RCC 7860 (cell line): ENCODE results near the gene GPR146.

ENCODE experiments used
- DNase-seq: peaks from one replicate; pipeline ENCODE4 v3.0.0-alpha.2; 2015; ENCODE audit warnings: low spot score
- FAIRE-seq: peaks from 2 replicates; lab custom pipeline; 2012; peaks lifted over from hg19 to GRCh38; lab: Jason Lieb, UNC

Gene GPR146

DNA sequence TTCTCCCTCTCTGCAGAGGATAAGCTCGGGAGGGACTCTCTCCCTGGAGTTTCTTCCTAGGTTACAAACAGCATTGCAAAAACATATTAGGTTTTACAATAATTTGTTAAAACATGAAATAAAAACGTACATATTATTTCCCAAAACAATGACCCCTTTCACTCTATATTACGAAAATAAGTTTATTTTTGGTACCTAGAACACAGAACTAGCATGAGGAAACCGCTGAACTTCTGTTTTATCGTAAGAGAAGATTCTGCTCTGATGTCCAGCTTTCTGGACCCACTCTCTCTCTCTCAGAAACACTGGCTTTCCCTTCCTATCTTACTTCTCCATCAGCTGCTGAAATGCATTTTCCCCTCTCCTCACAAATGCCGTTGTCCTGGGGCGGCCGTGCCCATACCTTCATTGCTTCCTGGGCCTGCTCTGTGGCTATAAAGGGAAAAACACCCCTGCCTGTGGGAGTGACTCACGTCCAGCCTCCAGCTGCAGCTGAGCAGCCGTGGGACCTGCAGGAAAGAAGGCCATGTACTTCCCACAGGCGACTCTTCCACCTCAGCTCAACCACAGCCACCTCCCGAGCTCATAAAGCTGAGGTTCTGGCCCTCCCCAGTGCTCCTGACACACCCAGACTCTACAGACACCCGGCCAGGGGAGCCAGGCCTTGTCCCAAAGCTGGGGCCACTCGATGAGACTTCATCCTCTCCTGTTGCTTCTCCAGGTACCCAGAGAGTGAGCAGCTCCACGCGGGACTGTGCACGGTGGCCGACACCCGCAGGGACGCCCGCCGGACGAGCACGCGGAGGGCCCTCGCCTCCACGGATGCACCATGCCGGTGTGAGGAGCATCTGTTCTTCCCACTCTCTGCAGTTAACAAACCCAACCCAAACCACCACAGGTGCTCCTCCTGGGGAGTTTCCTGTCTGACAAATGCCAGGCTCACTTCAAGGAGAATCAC is 46.6 kb downstream of the GPR146 start:
- no peak for FAIRE-seq
- no peak for DNase-seq

DNA sequence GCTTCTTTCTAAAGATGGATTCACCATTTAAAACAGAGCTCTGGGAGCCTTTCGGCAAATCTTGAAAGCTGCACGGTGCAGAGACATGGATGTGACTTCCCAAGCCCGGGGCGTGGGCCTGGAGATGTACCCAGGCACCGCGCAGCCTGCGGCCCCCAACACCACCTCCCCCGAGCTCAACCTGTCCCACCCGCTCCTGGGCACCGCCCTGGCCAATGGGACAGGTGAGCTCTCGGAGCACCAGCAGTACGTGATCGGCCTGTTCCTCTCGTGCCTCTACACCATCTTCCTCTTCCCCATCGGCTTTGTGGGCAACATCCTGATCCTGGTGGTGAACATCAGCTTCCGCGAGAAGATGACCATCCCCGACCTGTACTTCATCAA is 47.3 kb downstream of the GPR146 start:
- no peak for FAIRE-seq

DNA sequence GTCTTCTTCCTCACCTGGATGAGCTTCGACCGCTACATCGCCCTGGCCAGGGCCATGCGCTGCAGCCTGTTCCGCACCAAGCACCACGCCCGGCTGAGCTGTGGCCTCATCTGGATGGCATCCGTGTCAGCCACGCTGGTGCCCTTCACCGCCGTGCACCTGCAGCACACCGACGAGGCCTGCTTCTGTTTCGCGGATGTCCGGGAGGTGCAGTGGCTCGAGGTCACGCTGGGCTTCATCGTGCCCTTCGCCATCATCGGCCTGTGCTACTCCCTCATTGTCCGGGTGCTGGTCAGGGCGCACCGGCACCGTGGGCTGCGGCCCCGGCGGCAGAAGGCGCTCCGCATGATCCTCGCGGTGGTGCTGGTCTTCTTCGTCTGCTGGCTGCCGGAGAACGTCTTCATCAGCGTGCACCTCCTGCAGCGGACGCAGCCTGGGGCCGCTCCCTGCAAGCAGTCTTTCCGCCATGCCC is 47.9 kb downstream of the GPR146 start:
- DNase-seq (no peak), FAIRE-seq (no peak)

More for the DNA sequence above, 47.3 kb downstream of the GPR146 start:
- no peak for DNase-seq

DNA sequence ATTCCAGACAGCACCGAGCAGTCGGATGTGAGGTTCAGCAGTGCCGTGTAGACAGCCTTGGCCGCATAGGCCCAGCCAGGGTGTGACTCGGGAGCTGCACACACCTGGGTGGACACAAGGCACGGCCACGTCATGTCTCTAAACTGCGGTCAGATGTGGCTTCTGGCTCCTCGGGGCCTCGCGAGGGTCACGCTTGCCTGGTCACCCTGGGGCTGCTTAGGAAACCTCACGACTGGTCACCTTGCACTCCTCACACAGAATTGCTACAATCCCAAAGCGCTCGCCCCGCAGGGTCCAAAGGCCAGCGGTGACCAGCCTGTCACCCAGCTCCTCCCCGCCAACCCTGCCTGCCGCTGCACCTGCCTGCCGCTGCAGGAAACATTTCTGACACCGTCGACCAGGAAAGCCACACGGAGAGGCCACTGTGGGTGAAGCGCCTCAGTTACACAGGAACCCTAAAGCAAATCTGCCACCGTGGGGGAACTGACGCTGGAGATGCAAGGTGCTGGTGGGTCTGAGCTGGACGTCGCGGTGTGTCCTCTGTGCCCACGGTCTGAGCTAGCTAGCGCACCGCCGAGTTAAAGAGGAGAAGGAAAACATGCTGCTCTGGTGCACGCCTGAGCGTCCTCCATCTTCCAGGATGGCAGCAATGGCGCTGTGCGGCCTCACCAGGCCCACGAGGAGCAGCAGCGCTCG is 48.6 kb downstream of the GPR146 start:
- FAIRE-seq, result no peak
- DNase-seq, result no peak

DNA sequence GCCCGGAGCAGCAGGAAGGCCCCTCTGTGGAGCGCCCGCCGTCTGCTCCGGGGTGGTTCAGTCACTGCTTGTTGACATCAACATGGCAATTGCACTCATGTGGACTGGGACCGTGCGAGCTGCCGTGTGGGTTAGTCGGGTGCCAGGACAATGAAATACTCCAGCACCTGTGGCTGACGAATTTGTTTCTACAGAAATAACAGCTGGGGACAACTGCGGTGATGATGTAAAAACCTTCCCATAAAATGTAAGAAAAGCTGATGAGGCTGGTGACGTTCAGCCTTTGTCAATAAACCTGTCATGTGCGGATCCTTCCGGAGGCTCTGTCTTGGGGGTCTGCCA is 49.1 kb downstream of the GPR146 start:
- no peak for FAIRE-seq

DNA sequence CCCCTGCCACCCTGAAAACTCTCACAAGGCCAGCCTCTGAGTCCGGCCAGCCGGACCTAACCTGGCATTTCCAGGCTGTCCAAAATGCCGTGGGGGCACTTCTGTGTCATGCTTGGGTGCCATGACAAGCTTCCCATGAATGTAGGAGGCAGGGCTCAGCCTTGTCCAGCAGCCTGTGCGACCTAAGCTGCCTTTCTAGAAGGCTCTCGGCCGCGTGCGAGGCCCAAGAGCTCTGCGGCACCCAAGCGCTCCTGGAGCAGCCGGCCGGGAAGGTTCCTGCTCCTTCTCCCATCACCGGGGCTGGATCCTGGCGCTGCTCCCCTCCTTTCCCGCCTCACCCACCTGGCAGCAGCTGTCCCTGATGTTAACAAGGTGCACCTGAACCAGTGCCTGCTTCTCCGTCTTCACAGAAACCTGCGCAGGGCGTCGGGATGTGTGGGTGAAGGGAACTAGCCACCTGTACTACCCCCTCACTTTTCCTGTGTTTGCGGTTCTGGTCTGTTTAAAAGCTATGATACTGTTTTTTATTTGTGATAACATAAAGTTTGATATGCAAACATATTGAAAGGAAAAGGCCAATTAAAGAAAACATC is 49.7 kb downstream of the GPR146 start:
- no peak for DNase-seq
- FAIRE-seq, result no peak

More for the DNA sequence above, 49.1 kb downstream of the GPR146 start:
- DNase-seq, result no peak

DNA sequence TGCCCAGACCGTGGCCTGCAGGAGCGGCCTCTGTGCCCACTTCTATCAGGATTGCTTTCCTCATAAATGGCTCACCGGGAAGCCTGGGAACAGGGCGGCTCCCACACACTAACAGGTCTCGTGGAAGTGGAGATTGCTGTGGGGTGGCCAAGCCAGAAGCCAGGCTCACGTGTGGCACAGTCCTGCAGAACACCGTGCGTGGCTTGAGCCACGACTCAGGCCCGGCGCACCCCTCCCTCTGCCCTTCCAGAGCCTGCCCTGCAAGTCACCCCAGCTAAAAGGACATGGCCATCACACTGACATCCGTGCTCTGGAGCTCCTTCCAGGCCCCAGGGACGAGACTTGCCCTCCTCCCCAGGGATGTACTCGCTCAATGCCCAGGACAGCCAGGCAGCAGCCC is 50.5 kb downstream of the GPR146 start:
- DNase-seq, result no peak
- no peak for FAIRE-seq

DNA sequence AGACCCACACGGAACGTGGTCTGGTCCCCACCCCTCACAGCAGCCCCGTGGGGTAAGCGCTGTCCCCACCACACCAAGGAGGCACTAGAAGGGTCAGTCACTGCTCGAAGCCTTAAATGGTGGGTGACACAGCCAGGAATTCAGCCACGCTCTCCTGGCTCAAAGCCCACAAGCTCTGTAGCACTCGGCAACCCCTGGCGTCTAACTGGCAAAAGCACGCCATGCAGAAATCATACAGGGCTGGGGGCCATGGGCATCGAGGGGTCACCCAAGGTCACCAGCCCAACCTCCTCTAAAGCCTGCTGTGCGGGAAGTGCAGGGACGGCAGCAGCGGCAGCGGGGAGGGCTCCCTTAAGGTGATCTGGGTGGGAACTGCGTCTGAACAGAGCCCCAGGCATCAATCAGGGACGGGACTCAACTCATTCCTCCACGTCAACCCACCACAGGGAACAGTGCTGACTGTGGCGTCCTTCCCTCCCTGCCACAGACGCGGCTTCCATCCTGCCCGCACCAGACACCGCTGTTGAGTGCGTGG is 51.3 kb downstream of the GPR146 start:
- FAIRE-seq, result no peak
- no peak for DNase-seq

DNA sequence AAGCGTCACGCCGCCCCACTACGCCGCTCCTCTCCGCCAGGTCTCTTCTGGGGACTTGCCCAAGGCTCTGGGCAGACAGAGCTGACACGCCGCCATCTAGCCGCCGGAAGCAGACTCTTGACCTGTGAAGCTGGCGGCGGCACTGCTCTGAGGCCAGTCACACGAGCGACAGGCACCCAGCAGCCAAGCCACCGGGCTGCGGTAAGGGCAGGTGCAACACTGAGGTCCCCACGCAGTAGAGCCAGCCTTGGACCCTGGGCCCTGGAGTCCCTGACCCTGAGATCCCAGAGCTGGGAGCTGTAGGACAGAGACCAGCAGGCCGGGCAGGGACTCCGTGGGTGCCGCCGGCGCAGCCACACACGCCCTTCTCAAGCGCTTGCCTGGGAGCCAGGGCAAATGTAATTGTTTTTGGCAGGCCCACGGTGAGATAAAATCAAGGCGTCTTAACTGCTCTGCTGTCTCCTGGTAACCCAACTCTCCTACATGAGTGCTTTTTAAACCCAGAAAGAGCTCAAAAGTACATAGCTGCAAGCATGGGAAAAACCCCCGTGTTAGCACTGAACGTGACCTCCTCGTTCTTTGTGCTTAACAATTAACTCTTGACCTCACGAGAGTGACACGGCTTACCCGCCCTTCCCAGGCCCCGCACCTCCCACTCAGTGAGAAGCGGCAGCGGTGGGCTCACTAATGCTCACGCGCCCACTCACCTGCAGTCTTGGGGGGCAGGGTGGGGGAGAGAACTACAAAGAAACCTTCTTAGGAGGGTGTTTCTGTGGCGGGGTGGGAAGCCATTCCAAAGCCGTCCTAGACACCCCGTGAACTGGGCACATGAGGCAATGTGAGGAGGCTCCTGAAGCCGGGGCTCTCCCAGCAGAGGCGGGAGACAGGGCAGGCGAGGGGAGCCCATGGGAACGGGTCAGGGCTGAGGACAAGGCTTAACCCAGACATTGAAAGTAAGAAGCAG is 52.1 kb downstream of the GPR146 start:
- DNase-seq (no peak), FAIRE-seq (no peak)

DNA sequence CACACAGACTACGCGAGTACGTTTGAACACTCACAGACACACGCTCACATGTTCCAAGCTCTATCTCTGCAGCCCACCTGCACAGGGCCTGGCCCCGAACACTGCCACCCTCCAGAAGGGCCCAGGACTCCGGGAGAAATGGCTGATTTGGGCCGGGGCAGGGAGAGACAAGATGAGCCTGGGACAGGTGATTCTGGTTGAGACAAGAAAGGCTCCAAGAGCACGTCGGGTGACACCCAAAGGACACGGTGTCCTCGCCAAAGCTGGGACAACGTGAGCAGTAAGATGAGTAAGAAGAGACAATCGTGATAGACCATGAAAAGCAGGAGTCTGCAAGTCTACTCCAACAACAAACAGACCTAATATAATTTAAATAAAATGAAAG is 52.8 kb downstream of the GPR146 start:
- DNase-seq (no peak), FAIRE-seq (no peak)

DNA sequence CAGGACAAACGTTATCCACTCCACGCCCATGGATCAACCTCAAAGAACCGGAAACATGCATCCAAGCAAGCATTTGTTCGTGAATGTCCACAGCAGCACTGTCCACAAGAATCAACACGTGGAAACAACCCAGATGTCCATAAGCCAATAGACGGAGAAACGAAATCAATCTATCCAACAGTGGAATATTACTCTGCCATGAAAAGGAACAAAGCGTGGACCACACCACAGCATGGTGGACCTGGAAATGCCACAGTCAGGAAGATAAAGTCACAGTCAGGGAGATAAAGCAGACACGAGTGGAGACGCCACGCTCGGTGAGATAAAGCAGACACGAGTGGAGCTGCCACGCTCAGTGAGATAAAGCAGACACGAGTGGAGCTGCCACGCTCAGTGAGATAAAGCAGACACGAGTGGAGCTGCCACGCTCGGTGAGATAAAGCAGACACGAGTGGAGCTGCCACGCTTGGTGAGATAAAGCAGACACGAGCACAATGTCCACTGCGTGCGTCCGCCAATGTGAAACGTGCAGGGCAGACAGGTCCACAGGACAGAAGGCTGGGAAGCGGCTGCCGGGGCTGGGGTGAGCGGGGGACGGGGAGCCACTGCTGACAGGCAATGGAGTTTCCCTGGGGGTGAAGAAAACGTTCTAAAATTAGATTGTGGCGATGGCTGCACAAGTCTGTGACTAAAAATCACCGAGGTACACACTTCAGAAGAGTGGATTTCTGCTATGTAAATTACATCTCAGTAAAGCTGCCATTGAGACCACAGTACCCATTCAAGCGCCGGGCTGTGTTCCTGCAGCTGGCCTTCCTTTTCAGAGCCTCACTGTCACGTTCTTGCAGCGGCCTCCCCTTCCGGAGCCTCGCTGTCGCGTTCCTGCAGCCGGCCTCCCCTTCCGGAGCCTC is 54.2 kb downstream of the GPR146 start:
- FAIRE-seq, result no peak
- no peak for DNase-seq

DNA sequence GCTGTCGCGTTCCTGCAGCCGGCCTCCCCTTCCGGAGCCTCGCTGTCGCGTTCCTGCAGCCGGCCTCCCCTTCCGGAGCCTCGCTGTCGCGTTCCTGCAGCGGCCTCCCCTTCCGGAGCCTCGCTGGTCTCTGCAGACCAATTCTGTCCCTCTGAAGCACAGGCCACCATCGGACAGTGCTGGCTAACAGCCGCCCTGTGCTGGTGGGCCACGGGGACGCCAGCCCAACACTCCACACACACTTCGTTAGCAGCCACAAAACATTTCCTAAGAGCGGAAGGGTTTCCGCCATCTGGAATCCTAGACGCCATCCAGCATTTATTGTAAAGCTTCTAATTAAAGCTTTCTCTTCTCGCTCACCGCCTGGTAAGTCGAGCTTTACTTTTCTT is 54.8 kb downstream of the GPR146 start:
- FAIRE-seq (no peak), DNase-seq (no peak)

DNA sequence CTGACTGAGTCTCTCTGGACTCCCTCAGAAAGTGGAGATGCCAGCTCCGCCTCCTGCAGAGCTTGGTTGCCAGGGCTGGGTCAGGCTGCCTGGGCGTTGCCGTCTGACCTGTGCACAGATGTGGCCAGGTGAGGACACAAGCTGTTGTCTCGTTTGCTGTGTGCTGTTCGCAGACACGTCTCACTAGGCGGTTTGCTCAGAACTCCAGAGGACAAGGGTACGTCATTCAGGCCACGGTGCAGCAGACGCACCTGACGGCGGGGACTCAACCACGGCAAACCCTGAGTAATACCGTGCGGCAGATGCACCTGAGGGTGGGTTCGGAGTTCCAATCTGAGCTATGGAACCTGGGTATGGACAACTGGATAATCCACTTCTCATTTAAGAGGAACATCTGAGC is 55.3 kb downstream of the GPR146 start:
- FAIRE-seq (no peak), DNase-seq (no peak)

DNA sequence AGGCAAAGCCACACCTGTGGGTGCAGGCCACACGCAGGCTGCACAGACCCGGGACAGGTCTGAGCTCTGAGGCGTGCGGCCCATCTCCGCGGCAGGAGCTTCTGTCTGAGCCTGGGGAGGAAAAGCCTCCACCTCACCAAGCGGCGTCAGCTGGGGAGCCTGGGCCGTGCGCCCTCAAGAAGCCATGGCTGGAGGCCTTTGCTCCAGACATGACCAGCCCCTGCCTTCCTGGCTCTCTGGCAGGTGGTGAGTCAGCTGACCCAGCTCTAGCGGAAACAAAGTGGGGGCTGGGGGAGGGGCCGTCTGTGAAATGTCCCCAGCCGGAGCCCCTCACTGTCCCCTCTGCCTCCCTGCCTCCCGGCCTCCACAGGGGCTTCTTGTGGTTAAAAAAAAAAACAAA is 56.0 kb downstream of the GPR146 start:
- FAIRE-seq (no peak), DNase-seq (no peak)

DNA sequence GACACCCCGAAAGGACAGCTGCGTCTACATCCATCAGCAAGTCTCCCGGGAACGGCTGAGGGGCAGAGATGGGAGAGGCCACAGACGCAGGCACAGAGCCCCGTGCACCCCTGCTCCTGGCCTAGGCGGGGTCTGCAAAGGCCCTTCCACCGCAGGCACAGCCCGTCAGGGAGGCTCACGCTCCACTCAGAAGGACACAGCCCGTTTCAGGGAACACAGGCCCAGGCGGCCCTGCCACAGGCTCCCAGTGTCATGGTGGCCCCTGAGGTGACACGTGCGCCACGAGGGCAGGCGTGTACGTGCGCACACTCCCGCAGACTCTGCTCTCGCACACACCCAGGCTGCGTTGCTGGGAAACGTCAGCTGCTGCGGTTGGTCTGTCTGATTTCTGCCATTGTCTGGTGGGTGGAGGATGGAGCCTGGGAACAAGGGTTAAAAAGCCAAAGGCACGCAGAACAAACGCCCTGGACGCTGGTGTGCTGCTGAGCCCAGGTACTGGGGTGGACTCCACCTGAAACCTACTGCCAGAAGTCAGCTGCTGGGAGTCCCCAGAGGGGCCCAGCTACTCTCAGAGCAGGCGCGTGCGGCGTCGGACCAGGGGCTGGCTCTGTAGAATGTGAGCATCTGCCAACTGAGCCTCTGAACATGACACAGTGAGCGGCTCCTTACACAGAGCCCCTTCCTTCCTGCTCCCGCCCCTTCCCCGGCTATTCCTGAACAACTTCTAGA is 56.7 kb downstream of the GPR146 start:
- FAIRE-seq (no peak), DNase-seq (no peak)

DNA sequence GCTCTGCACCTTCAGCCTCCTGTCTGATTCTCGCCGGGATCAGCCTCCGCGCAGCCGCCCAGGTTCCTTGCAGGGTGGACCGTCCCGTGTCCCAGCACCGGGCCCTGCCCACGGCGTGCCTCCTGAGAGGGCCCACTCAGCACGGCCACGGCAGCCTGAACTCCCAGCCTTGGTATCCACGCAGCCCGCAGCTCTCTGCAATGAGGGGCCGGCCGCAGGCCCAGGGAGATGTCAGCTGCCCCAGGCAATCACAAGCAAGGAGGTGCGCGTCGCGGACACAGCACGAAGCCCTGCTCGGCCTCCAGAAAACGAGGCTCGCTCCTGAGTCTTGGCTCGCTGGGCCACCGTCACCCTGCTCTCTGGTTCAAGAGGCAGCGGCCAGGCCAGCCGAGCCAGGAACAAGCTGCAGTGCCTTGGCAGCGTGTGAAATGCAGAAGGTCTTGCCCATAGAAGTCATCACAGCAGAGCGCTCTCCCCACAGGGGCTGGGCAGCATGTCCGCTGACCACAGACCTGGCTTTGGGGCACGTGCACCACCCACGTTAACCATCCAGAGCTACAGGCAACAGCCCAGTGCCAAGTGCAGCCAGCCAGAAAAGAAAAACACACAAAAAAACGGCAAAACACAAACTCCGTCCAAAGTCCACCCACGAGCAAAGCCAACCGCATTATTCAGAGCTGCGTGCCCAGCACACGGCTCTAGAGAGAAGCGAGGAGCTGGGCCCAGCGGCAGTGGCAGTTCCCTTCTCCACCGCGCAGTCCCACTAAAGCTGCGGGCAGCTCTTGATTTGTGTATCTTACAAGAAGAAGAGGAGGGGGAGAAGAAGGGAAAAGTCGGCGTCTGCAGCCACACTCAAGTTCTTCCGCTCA is 57.5 kb downstream of the GPR146 start:
- DNase-seq (peak; percentile 28), FAIRE-seq (no peak)

DNA sequence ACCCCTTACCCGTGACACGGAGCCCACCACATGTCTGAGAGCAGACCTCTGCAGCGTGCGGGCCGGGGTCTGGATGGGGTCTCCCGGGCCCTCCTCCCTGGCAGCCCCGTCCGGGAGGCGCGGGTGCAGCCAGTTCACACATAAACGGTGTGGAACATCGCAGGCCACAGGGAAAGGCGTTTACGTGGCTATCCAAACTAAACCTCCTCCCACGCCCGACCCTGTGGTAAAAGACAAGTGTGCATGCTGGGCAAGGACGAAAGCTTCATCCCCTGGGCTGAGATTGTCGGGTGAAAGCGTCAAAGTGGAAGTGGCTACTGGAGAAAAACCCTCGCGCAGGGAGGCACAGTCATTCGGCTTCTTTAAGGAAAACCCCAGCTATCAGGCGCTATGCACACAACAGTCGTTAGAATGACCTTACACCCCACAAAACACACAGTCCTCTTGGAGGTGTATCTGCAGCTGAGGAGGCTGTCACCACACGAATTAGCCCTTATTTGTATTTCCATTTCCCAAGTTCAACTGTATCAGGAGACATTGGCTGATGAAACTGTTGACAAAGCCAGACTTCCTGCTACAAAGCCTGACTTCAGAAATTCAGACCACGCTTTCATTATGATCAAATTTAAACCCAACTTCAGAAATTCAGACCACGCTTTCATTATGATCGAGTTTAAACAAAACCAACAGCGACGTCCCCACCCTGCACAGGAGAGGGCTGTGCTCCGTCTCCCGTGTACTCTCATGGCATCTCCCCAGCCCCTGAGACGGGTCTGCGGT is 58.9 kb downstream of the GPR146 start:
- DNase-seq (no peak), FAIRE-seq (no peak)
